ENCODE measurements around the gene FRMPD2.
"Not testable (repeated sequence)": the region's sequence is repeated elsewhere in the genome, so short reads cannot be mapped to it uniquely, and the experiment has no call there.

The FRMPD2 gene

GRCh38 chr10:48199580-48200377, 74.7 kb downstream of the FRMPD2 start:
- no peak for DNase-seq

GRCh38 chr10:48197236-48197899, 77.1 kb downstream of the FRMPD2 start:
- no peak for DNase-seq

GRCh38 chr10:48195803-48196202, 78.7 kb downstream of the FRMPD2 start:
- no peak for DNase-seq

- DNase-seq, result no peak
Observed at GRCh38 chr10:48194830-48195229, 79.7 kb downstream of the FRMPD2 start.

- no peak for DNase-seq
Observed at GRCh38 chr10:48193556-48193955, 80.9 kb downstream of the FRMPD2 start.

- no peak for DNase-seq
Observed at GRCh38 chr10:48192881-48193450, 81.5 kb downstream of the FRMPD2 start.

GRCh38 chr10:48187713-48188485, 86.6 kb downstream of the FRMPD2 start:
- no peak for DNase-seq

- DNase-seq, result no peak
Observed at GRCh38 chr10:48187126-48187525, 87.4 kb downstream of the FRMPD2 start.

GRCh38 chr10:48186264-48186804, 88.2 kb downstream of the FRMPD2 start:
- DNase-seq, result not testable (repeated sequence)

GRCh38 chr10:48184224-48184623, 90.3 kb downstream of the FRMPD2 start:
- no peak for DNase-seq

- DNase-seq, result not testable (repeated sequence)
Observed at GRCh38 chr10:48172715-48173114, 101.8 kb downstream of the FRMPD2 start.

GRCh38 chr10:48160670-48161069, 113.8 kb downstream of the FRMPD2 start:
- not testable (repeated sequence) for DNase-seq

- not testable (repeated sequence) for DNase-seq
Observed at GRCh38 chr10:48160163-48160562, 114.3 kb downstream of the FRMPD2 start.

GRCh38 chr10:48154211-48155140, 120.0 kb downstream of the FRMPD2 start:
- DNase-seq, result not testable (repeated sequence)

GRCh38 chr10:48147643-48148042, 126.9 kb downstream of the FRMPD2 start:
- DNase-seq, result not testable (repeated sequence)

- not testable (repeated sequence) for DNase-seq
Observed at GRCh38 chr10:48143721-48144642, 130.5 kb downstream of the FRMPD2 start.

- DNase-seq, result not testable (repeated sequence)
Observed at GRCh38 chr10:48140949-48141348, 133.5 kb downstream of the FRMPD2 start.

GRCh38 chr10:48139953-48140850, 134.3 kb downstream of the FRMPD2 start:
- DNase-seq, result not testable (repeated sequence)

- not testable (repeated sequence) for DNase-seq
Observed at GRCh38 chr10:48128954-48129353, 145.5 kb downstream of the FRMPD2 start.

Measured in NCI-H1930 (cell line).